GM19351 (cell line): ENCODE results near the gene PSMF1.

Source experiments
- ATAC-seq: cut with Tn5 transposase; IDR thresholded peaks from one replicate; pipeline ENCODE4 v1.9.1; 2021; ENCODE audit warnings: mild to moderate bottlenecking, moderate library complexity; ENCODE audit not compliant: unreplicated experiment

The PSMF1 gene

GRCh38 chr20:1118336-1119127, at the start of gene PSMF1:
Gene PSMF1, plus strand, starts transcription at chr20:1118602. Its CDS starts 172 bp downstream, at chr20:1118774.
- ATAC-seq: peak; percentile 93

GRCh38 chr20:1072258-1072657, 46.1 kb upstream of the PSMF1 start:
- ATAC-seq: no peak

GRCh38 chr20:1075616-1076015, 42.8 kb upstream of the PSMF1 start:
- peak; percentile 79 for ATAC-seq

GRCh38 chr20:1081891-1082290, 36.5 kb upstream of the PSMF1 start:
- ATAC-seq: no peak

GRCh38 chr20:1083431-1084080, 34.8 kb upstream of the PSMF1 start:
- no peak for ATAC-seq

- ATAC-seq: no peak
Measured at GRCh38 chr20:1085492-1086276, 32.7 kb upstream of the PSMF1 start.

- no peak for ATAC-seq
Measured at GRCh38 chr20:1086277-1087213, 31.9 kb upstream of the PSMF1 start.

- ATAC-seq: peak; percentile 48
Measured at GRCh38 chr20:1087311-1087905, 31.0 kb upstream of the PSMF1 start.

GRCh38 chr20:1094751-1095150, 23.7 kb upstream of the PSMF1 start:
- no peak for ATAC-seq

GRCh38 chr20:1101533-1101932, 16.9 kb upstream of the PSMF1 start:
- no peak for ATAC-seq

- no peak for ATAC-seq
Measured at GRCh38 chr20:1102016-1102415, 16.4 kb upstream of the PSMF1 start.

GRCh38 chr20:1103751-1104150, 14.7 kb upstream of the PSMF1 start:
- no peak for ATAC-seq

GRCh38 chr20:1105599-1106194, 12.7 kb upstream of the PSMF1 start:
- ATAC-seq: no peak

- no peak for ATAC-seq
Measured at GRCh38 chr20:1107176-1107575, 11.2 kb upstream of the PSMF1 start.

- ATAC-seq: no peak
Measured at GRCh38 chr20:1108437-1108920, 9.9 kb upstream of the PSMF1 start.

- no peak for ATAC-seq
Measured at GRCh38 chr20:1112908-1113307, 5.5 kb upstream of the PSMF1 start.

- ATAC-seq: no peak
Measured at GRCh38 chr20:1118004-1118335, 432 bp upstream of the PSMF1 start.

- no peak for ATAC-seq
Measured at GRCh38 chr20:1119128-1119505, 715 bp downstream of the PSMF1 start.

GRCh38 chr20:1119524-1119923, 1.1 kb downstream of the PSMF1 start:
- ATAC-seq: no peak

GRCh38 chr20:1121429-1121828, 3.0 kb downstream of the PSMF1 start:
- ATAC-seq: no peak
